ENCODE results near the gene PSMB10. TPM values are rescaled to one million over a fixed set of nuclear protein-coding genes. Genes with fewer than 3 reads are reported as not detected.

The PSMB10 gene
- total RNA-seq, 1 experiment from 2014 or later, result 24.5 TPM

DNA sequence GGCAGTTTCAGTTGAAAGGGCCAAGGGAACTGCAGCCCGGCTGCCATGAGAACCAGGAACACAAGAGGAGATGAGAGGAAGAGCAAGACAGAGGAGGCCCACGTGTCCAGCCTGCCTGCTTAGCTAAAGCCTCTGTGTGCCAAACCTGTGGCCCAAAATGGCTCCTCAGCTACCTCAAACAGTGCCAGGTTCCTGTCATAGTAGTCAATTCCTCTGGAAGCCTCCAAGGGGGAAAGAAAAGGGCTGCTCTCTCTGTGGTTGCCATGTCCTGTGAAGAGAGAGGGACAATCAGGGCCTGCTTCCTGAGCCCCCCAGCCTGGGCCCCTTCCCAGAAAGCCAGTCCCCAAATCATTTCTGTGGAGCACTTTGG, 26.6 kb upstream of the PSMB10 start:
- no peaks in the 10 kb centered on the region; the same call in 1 of the 2 replicates for H3K79me2 ChIP-seq (ENCODE audit: insufficient read depth, low read length)
- H4K20me1 ChIP-seq (ENCODE audit: control insufficient read depth, insufficient read depth, insufficient read length), result peaks cover 3% of the 10 kb centered on the region

More for the DNA sequence above, 26.6 kb upstream of the PSMB10 start:
- H3K14ac ChIP-seq (ENCODE audit: insufficient read depth, low read length), result no peak overlapping the region
- peaks cover 3% of the 10 kb centered on the region for H3K23me2 ChIP-seq (ENCODE audit: insufficient read length, low read depth, low read length, poor library complexity, severe bottlenecking)
- H3T11ph ChIP-seq (ENCODE audit: low read length), result no peak overlapping the region
- no peak overlapping the region for H3K18ac ChIP-seq (ENCODE audit: insufficient read length, low read depth, low read length)
- H3K27ac Mint-ChIP-seq, result no peak overlapping the region
- H3K36me3 Mint-ChIP-seq (ENCODE audit: insufficient read depth in 1 of 3, low read depth in 3 of 3), result peaks cover 11 to 62% (median 28%) of the 10 kb centered on the region in 3 experiments
- TF ChIP-seq, protein P1, sequence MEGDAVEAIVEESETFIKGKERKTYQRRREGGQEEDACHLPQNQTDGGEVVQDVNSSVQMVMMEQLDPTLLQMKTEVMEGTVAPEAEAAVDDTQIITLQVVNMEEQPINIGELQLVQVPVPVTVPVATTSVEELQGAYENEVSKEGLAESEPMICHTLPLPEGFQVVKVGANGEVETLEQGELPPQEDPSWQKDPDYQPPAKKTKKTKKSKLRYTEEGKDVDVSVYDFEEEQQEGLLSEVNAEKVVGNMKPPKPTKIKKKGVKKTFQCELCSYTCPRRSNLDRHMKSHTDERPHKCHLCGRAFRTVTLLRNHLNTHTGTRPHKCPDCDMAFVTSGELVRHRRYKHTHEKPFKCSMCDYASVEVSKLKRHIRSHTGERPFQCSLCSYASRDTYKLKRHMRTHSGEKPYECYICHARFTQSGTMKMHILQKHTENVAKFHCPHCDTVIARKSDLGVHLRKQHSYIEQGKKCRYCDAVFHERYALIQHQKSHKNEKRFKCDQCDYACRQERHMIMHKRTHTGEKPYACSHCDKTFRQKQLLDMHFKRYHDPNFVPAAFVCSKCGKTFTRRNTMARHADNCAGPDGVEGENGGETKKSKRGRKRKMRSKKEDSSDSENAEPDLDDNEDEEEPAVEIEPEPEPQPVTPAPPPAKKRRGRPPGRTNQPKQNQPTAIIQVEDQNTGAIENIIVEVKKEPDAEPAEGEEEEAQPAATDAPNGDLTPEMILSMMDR (conservative IDR thresholded peaks at IDR 0.05), result no peak
- H3K9ac ChIP-seq (ENCODE audit: extremely low read depth, insufficient read length, low read length), result no peak overlapping the region
- no peak overlapping the region for H3K23ac ChIP-seq (ENCODE audit: insufficient read length, low read depth, low read length)
- H2BK15ac ChIP-seq (ENCODE audit: low read depth, low read length), result no peak overlapping the region
- no peak overlapping the region for H2AK5ac ChIP-seq (ENCODE audit: insufficient read length, low read length)
- peaks cover 4% of the 10 kb centered on the region for H3K79me1 ChIP-seq (ENCODE audit: insufficient read depth, low read depth, low read length, poor library complexity, severe bottlenecking)
- no peak overlapping the region for H4K91ac ChIP-seq (ENCODE audit: insufficient read length, low read depth, low read length)
- no CpG with 5 or more reads among the region's 2 CpGs for WGBS (ENCODE audit: extremely low coverage, insufficient read length, low lambda C conversion rate)
- H2BK12ac ChIP-seq (ENCODE audit: insufficient read length, low read depth, low read length), result no peak overlapping the region
- H3K4me1 ChIP-seq (ENCODE audit: insufficient read depth, low read length), result peaks cover 5% of the 10 kb centered on the region; the same call in 1 of the 2 replicates
- H3K9me3 Mint-ChIP-seq, result no peaks in the 10 kb centered on the region
- H4K8ac ChIP-seq (replicated peaks; ENCODE audit: insufficient read length, low read depth, low read length), result no peak overlapping the region
- no peak overlapping the region for H3K4me2 ChIP-seq (ENCODE audit: insufficient read depth, insufficient read length, low read length)
- no peaks in the 10 kb centered on the region for H3K27me3 ChIP-seq (ENCODE audit: insufficient read depth, low read length)
- no peak overlapping the region for H3K4ac ChIP-seq (ENCODE audit: low read depth, low read length)
- H3K56ac ChIP-seq (ENCODE audit: insufficient read length, low read depth, low read length), result no peak overlapping the region
- no peaks in the 10 kb centered on the region for H3K27me3 Mint-ChIP-seq (ENCODE audit: low read depth)
- H2BK120ac ChIP-seq (ENCODE audit: low read depth, low read length, poor library complexity, severe bottlenecking), result no peak overlapping the region
- H4K5ac ChIP-seq (ENCODE audit: insufficient read length, low read depth, low read length), result no peak overlapping the region
- H2BK20ac ChIP-seq (ENCODE audit: low read depth, low read length, poor library complexity, severe bottlenecking), result no peak overlapping the region
- no peak overlapping the region for H3K27ac ChIP-seq (ENCODE audit: insufficient read length, low read depth, low read length)
- no peak overlapping the region for H2AFZ ChIP-seq (ENCODE audit: low read length)
- DNase-seq, result no peak
- no peaks in the 10 kb centered on the region for H3K9me3 ChIP-seq (ENCODE audit: control insufficient read depth, low read depth, low read length)
- no peak overlapping the region for H3K4me3 Mint-ChIP-seq
- H2BK5ac ChIP-seq (ENCODE audit: insufficient read length, low read length), result no peak overlapping the region
- H3K4me1 Mint-ChIP-seq, result peaks cover 29 to 36% of the 10 kb centered on the region in 2 experiments
